H1 (cell line): Measurements from ENCODE around the gene GOLGB1. TPM values are rescaled to one million over a fixed set of nuclear protein-coding genes. Genes with fewer than 3 reads are reported as not detected.

Experiments used
- CTCF ChIA-PET: fragments of 300-600 bp; sonication (Branson Sonifier 250); formaldehyde crosslinking; loops from one replicate; lab custom pipeline; 2021; ENCODE audit not compliant: partially characterized antibody; lab: Charles Lee
- POLR2A ChIA-PET: fragments of 300-600 bp; sonication (Branson Sonifier 250); formaldehyde crosslinking; loops from one replicate; lab custom pipeline; 2021; ENCODE audit warnings: inconsistent platforms; ENCODE audit not compliant: partially characterized antibody; lab: Charles Lee
- DNase-seq, 2 experiments: peaks; one replicate each; pipeline versions ENCODE4 v3.0.0 to v3.0.0-alpha.2; 2010 to 2022; ENCODE audit warnings: low spot score in 2 of 2, low read depth in 1 of 2, mixed read lengths in 1 of 2
- FAIRE-seq: peaks from 2 replicates; lab custom pipeline; 2011; peaks lifted over from hg19 to GRCh38; lab: Jason Lieb, UNC
- H2AFZ ChIP-seq: 2 replicates; pipeline ENCODE4 v1.8.1; 2012; ENCODE audit warnings: low read length, inconsistent platforms
- H2AK5ac ChIP-seq: 2 replicates; pipeline ENCODE4 v1.6.1; 2013; ENCODE audit warnings: low read depth, low read length
- H2BK120ac ChIP-seq: replicated peaks from 2 replicates; pipeline ENCODE3; 2013; ENCODE audit warnings: low read depth, low read length, inconsistent platforms
- H2BK12ac ChIP-seq: 2 replicates; pipeline ENCODE4 v1.6.1; 2013; ENCODE audit warnings: low read depth, low read length
- H2BK15ac ChIP-seq: 2 replicates; pipeline ENCODE4 v1.6.1; 2013; ENCODE audit warnings: low read length
- H2BK20ac ChIP-seq: 2 replicates; pipeline ENCODE4 v1.6.1; 2013; ENCODE audit warnings: low read length
- H2BK5ac ChIP-seq: 2 replicates; pipeline ENCODE4 v1.6.1; 2013; ENCODE audit warnings: low read depth, low read length
- H3K14ac ChIP-seq: 2 replicates; pipeline ENCODE4 v1.6.1; 2013; ENCODE audit warnings: inconsistent platforms; ENCODE audit not compliant: insufficient read length
- H3K18ac ChIP-seq: 2 replicates; pipeline ENCODE4 v1.6.1; 2013; ENCODE audit warnings: low read length; ENCODE audit errors: extremely low read depth
- H3K23ac ChIP-seq: 2 replicates; pipeline ENCODE4 v1.6.1; 2013; ENCODE audit warnings: inconsistent platforms; ENCODE audit not compliant: insufficient read length
- H3K23me2 ChIP-seq: 2 replicates; pipeline ENCODE4 v1.6.1; 2013; ENCODE audit warnings: low read depth, low read length
- H3K27ac ChIP-seq: 2 replicates; pipeline ENCODE4 v1.6.1; 2011; ENCODE audit warnings: low read depth, low read length, inconsistent platforms
- H3K27me3 ChIP-seq, 4 experiments: replicated peaks in 1 of 4; 1 replicate in 1 of 4; 2 replicates in 3 of 4; pipeline versions ENCODE4 v1.6.1 to v1.8.1; 2011 to 2013; ENCODE audit warnings: low read length in 3 of 4, mild to moderate bottlenecking in 3 of 4, inconsistent platforms in 2 of 4, mixed read lengths in 2 of 4, moderate library complexity in 1 of 4; ENCODE audit not compliant: control insufficient read depth in 3 of 4, insufficient read depth in 3 of 4; ENCODE audit errors: extremely low read depth in 1 of 4
- H3K36me3 ChIP-seq, 4 experiments: 2 replicates each; pipeline versions ENCODE4 v1.6.1 to v1.8.1; 2011 to 2013; ENCODE audit warnings: mild to moderate bottlenecking in 4 of 4, low read length in 3 of 4, moderate library complexity in 2 of 4, control low read depth in 1 of 4, inconsistent platforms in 1 of 4; ENCODE audit not compliant: insufficient read depth in 4 of 4, control insufficient read depth in 2 of 4
- H3K4ac ChIP-seq: replicated peaks from 2 replicates; pipeline ENCODE3; 2013; ENCODE audit warnings: low read length, low read depth, mixed read lengths, inconsistent platforms; ENCODE audit not compliant: insufficient read length
- H3K4me1 ChIP-seq, 4 experiments: replicated peaks in 1 of 4; 1 replicate in 1 of 4; 2 replicates in 3 of 4; pipeline versions ENCODE4 v1.6.1 to v1.8.1; 2011 to 2013; ENCODE audit warnings: low read length in 3 of 4, inconsistent platforms in 2 of 4, mixed read lengths in 1 of 4; ENCODE audit not compliant: insufficient read depth in 4 of 4, control insufficient read depth in 3 of 4
- H3K4me2 ChIP-seq, 2 experiments: 2 replicates each; pipeline versions ENCODE4 v1.6.1 to v1.8.1; 2011 to 2013; ENCODE audit warnings: low read depth in 2 of 2, low read length in 2 of 2, control low read depth in 1 of 2, inconsistent platforms in 1 of 2, mild to moderate bottlenecking in 1 of 2; ENCODE audit not compliant: insufficient read depth in 1 of 2
- H3K4me3 ChIP-seq, 4 experiments: fragments of 200-600, 300-600 bp in 1 of 4; sonication (generic), shearing (Covaris generic), sonication (Bioruptor Twin) in 1 of 4; 2 replicates each; pipeline versions ENCODE4 v1.5.1 to v1.8.1; 2011 to 2016; ENCODE audit warnings: low read length in 4 of 4, low read depth in 3 of 4, control low read depth in 2 of 4, inconsistent platforms in 2 of 4, mild to moderate bottlenecking in 2 of 4, mixed read lengths in 1 of 4, moderate library complexity in 1 of 4; ENCODE audit not compliant: insufficient read depth in 2 of 4; ENCODE audit errors: extremely low read depth in 1 of 4
- H3K56ac ChIP-seq: replicated peaks from 2 replicates; pipeline ENCODE3; 2013; ENCODE audit warnings: low read depth, mild to moderate bottlenecking, mixed read lengths, low read length, inconsistent platforms; ENCODE audit not compliant: insufficient read length
- H3K79me1 ChIP-seq: 2 replicates; pipeline ENCODE4 v1.6.1; 2013; ENCODE audit warnings: low read depth, low read length, control low read depth
- H3K79me2 ChIP-seq, 2 experiments: 2 replicates each; pipeline versions ENCODE4 v1.6.1 to v1.8.1; 2012 to 2013; ENCODE audit warnings: low read length in 2 of 2, mild to moderate bottlenecking in 2 of 2, inconsistent platforms in 1 of 2; ENCODE audit not compliant: insufficient read depth in 2 of 2, control insufficient read depth in 1 of 2
- H3K9ac ChIP-seq, 4 experiments: replicated peaks in 1 of 4; 1 replicate in 1 of 4; 2 replicates in 3 of 4; pipeline versions ENCODE4 v1.6.1 to v1.8.1; 2011 to 2013; ENCODE audit warnings: low read depth in 3 of 4, low read length in 3 of 4, control low read depth in 2 of 4, mild to moderate bottlenecking in 2 of 4, moderate library complexity in 2 of 4, inconsistent platforms in 1 of 4; ENCODE audit errors: extremely low read depth in 1 of 4
- H3K9me3 ChIP-seq, 2 experiments: 2 replicates each; pipeline versions ENCODE4 v1.6.1 to v1.8.1; 2012 to 2013; ENCODE audit warnings: mild to moderate bottlenecking in 2 of 2, moderate library complexity in 2 of 2, control low read depth in 1 of 2, inconsistent platforms in 1 of 2, low read depth in 1 of 2, low read length in 1 of 2, mixed read lengths in 1 of 2; ENCODE audit not compliant: insufficient read depth in 2 of 2
- H4K20me1 ChIP-seq, 2 experiments: replicated peaks in 1 of 2; 2 replicates each; pipeline versions ENCODE3 to v1.8.1; 2011 to 2013; ENCODE audit warnings: inconsistent platforms in 2 of 2, low read length in 2 of 2, mild to moderate bottlenecking in 1 of 2; ENCODE audit not compliant: insufficient read depth in 2 of 2, control insufficient read depth in 1 of 2
- H4K5ac ChIP-seq: 2 replicates; pipeline ENCODE4 v1.6.1; 2013; ENCODE audit warnings: low read length, low read depth, mixed read lengths, inconsistent platforms; ENCODE audit not compliant: insufficient read length
- H4K8ac ChIP-seq: 2 replicates; pipeline ENCODE4 v1.8.0; 2013; ENCODE audit warnings: mild to moderate bottlenecking, moderate library complexity, low read length, inconsistent platforms; ENCODE audit not compliant: insufficient read depth; ENCODE audit errors: extremely low read depth
- H4K91ac ChIP-seq: replicated peaks from 2 replicates; pipeline ENCODE3; 2013; ENCODE audit warnings: low read length, mixed read lengths, inconsistent platforms; ENCODE audit not compliant: insufficient read length
- BACH1 ChIP-seq: IDR thresholded peaks from 2 replicates; pipeline ENCODE4 v1.6.1; 2012; ENCODE audit warnings: low read length, improper control_type of control experiment
- CREB1 ChIP-seq: IDR thresholded peaks from 2 replicates; pipeline ENCODE4 v1.6.1; 2012; ENCODE audit warnings: inconsistent platforms
- JUN ChIP-seq: IDR thresholded peaks from 2 replicates; pipeline ENCODE4 v1.6.1; 2011; ENCODE audit warnings: low read depth, mild to moderate bottlenecking, improper control_type of control experiment, low read length
- KDM5A ChIP-seq: fragments of 200-600 bp; IDR thresholded peaks from 2 replicates; pipeline ENCODE4 v1.7.1; 2012; ENCODE audit warnings: mild to moderate bottlenecking, low read length, inconsistent platforms, mixed read lengths
- MAFK ChIP-seq: IDR thresholded peaks from 2 replicates; pipeline ENCODE4 v1.6.1; 2012; ENCODE audit warnings: low read depth, mild to moderate bottlenecking, improper control_type of control experiment, low read length
- PHF8 ChIP-seq: fragments of 200-600 bp; sonication (generic); conservative IDR thresholded peaks from 2 replicates; pipeline ENCODE4 v1.7.1; 2012; ENCODE audit warnings: low read depth, mild to moderate bottlenecking, inconsistent platforms, low read length, moderate library complexity
- SIN3A ChIP-seq, 2 experiments: IDR thresholded peaks in 1 of 2; conservative IDR thresholded peaks in 1 of 2; 2 replicates each; pipeline ENCODE4 v1.6.1; 2011 to 2012; ENCODE audit warnings: low read length in 2 of 2, improper control_type of control experiment in 1 of 2, low read depth in 1 of 2, mild to moderate bottlenecking in 1 of 2
- SRF ChIP-seq: IDR thresholded peaks from 2 replicates; pipeline ENCODE4 v1.6.1; 2011; ENCODE audit warnings: mild to moderate bottlenecking, low read depth, low read length, moderate library complexity
- SUZ12 ChIP-seq: fragments of 200-600 bp; sonication (generic); IDR thresholded peaks from 2 replicates; pipeline ENCODE4 v1.6.1; 2012; ENCODE audit warnings: mild to moderate bottlenecking, inconsistent platforms, low read length, moderate library complexity, mixed read lengths
- TEAD4 ChIP-seq: IDR thresholded peaks from 2 replicates; pipeline ENCODE4 v1.6.1; 2012; ENCODE audit warnings: low read depth, low read length, inconsistent platforms, mixed read lengths
- ZNF274 ChIP-seq: IDR thresholded peaks from 2 replicates; pipeline ENCODE4 v1.7.0; 2012; ENCODE audit warnings: low read length, borderline replicate concordance; ENCODE audit errors: extremely low read depth
- WGBS, 2 experiments: shearing (Covaris generic) in 1 of 2; methylation state at CpG; one replicate each; pipeline versions ENCODE4 v1.1.6 to v1.1.7; 2013 to 2015; ENCODE audit warnings: low lambda C conversion rate in 2 of 2, mixed read lengths in 2 of 2, inconsistent platforms in 1 of 2, low coverage in 1 of 2, missing lambda C conversion rate in 1 of 2; ENCODE audit not compliant: insufficient replicate concordance in 2 of 2, insufficient coverage in 1 of 2, insufficient read length in 1 of 2; ENCODE audit errors: extremely low coverage in 1 of 2, missing lambda C conversion rate in 1 of 2; 5-methylcytosine and 5-hydroxymethylcytosine counted together
- polyA plus RNA-seq, 7 experiments: library from polyadenylated mRNA; depleted of rRNA in 3 of 7; stranded (reverse) in 5 of 7; unstranded in 2 of 7; fragments of >200 nt in 5 of 7; fragments of 200-250 nt in 2 of 7; gene quantifications; 1 replicate in 5 of 7; 2 replicates in 1 of 7; 4 replicates in 1 of 7; pipeline versions ENCODE4 v1.2.1 to v1.2.3, GENCODE V29; 2011 to 2013; ENCODE audit warnings: missing spikeins in 2 of 7, mixed read lengths in 2 of 7
- total RNA-seq: library from RNA; stranded (reverse); fragmentation: NEBNext Ultra II Directional; extraction: Animal tissue kit (Norgen Biotek cat#: 25700); gene quantifications from 2 replicates; pipeline ENCODE4 v1.2.1, GENCODE V29; 2021
- TF ChIP-seq, protein P1 (sequence below): IDR thresholded peaks from 2 replicates; pipeline ENCODE4 v1.6.1; 2011; ENCODE audit warnings: low read depth, mild to moderate bottlenecking, low read length; ENCODE audit not compliant: insufficient read depth

GOLGB1 gene
- total and polyA plus RNA-seq, 2 of the 8 experiments (the other 6 are each of a cell fraction or from before 2014, with no cell fraction given) = 5.9 to 28.5 TPM

DNA sequence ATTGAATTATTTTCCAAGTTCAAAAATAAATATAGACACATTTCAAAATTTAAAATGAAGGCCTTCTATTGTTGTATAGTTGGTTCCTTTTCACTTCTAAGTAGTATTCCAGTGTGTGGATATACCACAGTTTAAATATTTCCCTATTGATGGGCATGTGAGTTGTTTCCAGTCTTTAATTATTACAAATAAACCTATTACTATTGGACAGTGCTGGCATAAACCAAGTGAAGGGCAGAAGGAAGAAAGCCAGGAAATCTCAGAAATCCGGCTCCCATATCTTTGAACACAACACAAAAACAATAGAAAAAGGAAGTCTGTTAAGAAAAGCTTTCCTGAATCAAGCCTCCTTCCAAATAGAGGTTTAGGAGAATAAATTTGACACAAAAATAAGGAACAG lies 26.1 kb downstream of the GOLGB1 start:
- no peak overlapping the region for H3K14ac ChIP-seq
- WGBS, 2 experiments = 80% methylated on average over 1 of the region's 1 CpG; no CpG with 5 or more reads in 1 of the 2 experiments
- no peak overlapping the region for H4K8ac ChIP-seq
- no peak overlapping the region for H4K5ac ChIP-seq
- no peak overlapping the region for H3K27ac ChIP-seq
- no peak overlapping the region for H2BK20ac ChIP-seq
- H2BK120ac ChIP-seq = no peak overlapping the region
- no peak overlapping the region for H3K23ac ChIP-seq
- no peak overlapping the region for H3K56ac ChIP-seq
- H4K91ac ChIP-seq = no peak overlapping the region
- no peaks in the 10 kb centered on the region for H3K4me1 ChIP-seq
- no peak for DNase-seq
- 0 out of 4 replicates have a peak, but pooled peaks cover 0 to 2% of the 10 kb centered on the region in 2 experiments for H3K9me3 ChIP-seq
- H3K23me2 ChIP-seq = no peaks in the 10 kb centered on the region
- H3K9ac ChIP-seq = no peak overlapping the region
- no peak overlapping the region for H3K4ac ChIP-seq
- no peak overlapping the region for H2AK5ac ChIP-seq
- CTCF ChIA-PET = no interaction called here
- no peaks in the 10 kb centered on the region for H3K27me3 ChIP-seq
- POLR2A ChIA-PET = no interaction called here
- no peak overlapping the region for H3K18ac ChIP-seq
- no peak overlapping the region for H2AFZ ChIP-seq
- no peaks in the 10 kb centered on the region for H4K20me1 ChIP-seq
- H3K36me3 ChIP-seq = peaks cover 13 to 54% (median 34%) of the 10 kb centered on the region in 4 experiments
- H2BK15ac ChIP-seq = no peak overlapping the region
- TF ChIP-seq PHF8 = no peak
- TF ChIP-seq, protein P1, sequence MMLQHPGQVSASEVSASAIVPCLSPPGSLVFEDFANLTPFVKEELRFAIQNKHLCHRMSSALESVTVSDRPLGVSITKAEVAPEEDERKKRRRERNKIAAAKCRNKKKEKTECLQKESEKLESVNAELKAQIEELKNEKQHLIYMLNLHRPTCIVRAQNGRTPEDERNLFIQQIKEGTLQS = no peak
- no peak for TF ChIP-seq TEAD4
- no peak for TF ChIP-seq ZNF274
- TF ChIP-seq MAFK = no peak
- no peak for TF ChIP-seq CREB1
- no peak for TF ChIP-seq SRF
- no peak for TF ChIP-seq JUN
- no peak for TF ChIP-seq BACH1
- TF ChIP-seq SIN3A (conservative IDR thresholded peaks at IDR 0.05 in 1 of 2, IDR thresholded peaks at IDR 0.05 in 1 of 2; ENCODE audit: low read depth in 1 of 2, low read length in 2 of 2) = no peak
- no peak for TF ChIP-seq KDM5A
- no peak for TF ChIP-seq SUZ12
- FAIRE-seq = no peak
- no peak overlapping the region for H2BK12ac ChIP-seq
- H3K4me3 ChIP-seq = no peak overlapping the region
- H3K79me1 ChIP-seq = no peaks in the 10 kb centered on the region
- H2BK5ac ChIP-seq = no peak overlapping the region
- H3K4me2 ChIP-seq = no peak overlapping the region
- H3K79me2 ChIP-seq = no peaks in the 10 kb centered on the region
